Fibroblast of lung (primary cell): ENCODE measurements around the gene EEF1AKMT3.

Experiments used
- EZH2 ChIP-seq: IDR thresholded peaks from 2 replicates; pipeline ENCODE4 v1.5.1; 2012; ENCODE audit warnings: low read length, control low read depth, mild to moderate bottlenecking; ENCODE audit errors: missing control alignments
- TF ChIP-seq, protein P1 (sequence below), 2 donors: IDR thresholded peaks in 1 of 2; conservative IDR thresholded peaks in 1 of 2; 1 replicate in 1 of 2; 2 replicates in 1 of 2; pipeline ENCODE4 v1.5.1; 2011 to 2012; ENCODE audit warnings: low read length in 2 of 2, control low read depth in 1 of 2, inconsistent platforms in 1 of 2, low read depth in 1 of 2, mild to moderate bottlenecking in 1 of 2

DNA sequence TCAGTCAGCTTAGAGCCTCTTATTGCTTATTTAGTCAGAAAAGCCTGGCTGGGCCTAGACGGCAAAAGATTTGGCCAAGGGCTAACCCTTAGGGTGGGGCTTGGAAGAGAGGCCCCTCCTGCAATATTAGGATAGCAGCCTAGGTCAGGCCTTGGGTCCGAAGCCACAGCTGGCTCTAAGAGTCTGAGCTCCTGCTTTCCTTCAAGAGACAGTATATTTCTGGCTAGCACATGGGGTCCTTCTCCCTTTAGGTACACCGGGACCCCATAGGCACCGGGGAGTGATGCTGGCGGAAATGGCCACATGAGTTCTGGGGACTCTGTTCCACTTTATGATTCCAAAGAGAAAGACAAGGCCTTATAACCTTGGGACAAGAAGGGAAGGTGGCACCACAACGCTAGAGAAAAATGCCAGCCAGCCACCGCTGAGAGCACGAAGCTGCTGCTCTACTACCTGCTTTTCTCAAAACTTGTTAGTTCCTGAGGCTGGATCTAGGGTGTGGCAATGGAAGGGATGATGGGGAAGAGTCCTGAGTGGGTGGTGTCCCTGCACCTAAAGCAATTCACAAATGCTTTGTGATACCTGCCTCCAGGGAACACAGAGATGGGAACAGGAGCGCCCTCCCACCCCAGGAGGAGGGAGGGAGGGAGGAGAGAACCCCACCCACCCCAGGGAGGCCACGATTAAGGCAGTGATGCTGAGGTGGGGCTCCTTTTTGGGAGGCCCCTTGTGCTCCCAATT lies 49.2 kb downstream of the EEF1AKMT3 start:
- TF ChIP-seq, protein P1, sequence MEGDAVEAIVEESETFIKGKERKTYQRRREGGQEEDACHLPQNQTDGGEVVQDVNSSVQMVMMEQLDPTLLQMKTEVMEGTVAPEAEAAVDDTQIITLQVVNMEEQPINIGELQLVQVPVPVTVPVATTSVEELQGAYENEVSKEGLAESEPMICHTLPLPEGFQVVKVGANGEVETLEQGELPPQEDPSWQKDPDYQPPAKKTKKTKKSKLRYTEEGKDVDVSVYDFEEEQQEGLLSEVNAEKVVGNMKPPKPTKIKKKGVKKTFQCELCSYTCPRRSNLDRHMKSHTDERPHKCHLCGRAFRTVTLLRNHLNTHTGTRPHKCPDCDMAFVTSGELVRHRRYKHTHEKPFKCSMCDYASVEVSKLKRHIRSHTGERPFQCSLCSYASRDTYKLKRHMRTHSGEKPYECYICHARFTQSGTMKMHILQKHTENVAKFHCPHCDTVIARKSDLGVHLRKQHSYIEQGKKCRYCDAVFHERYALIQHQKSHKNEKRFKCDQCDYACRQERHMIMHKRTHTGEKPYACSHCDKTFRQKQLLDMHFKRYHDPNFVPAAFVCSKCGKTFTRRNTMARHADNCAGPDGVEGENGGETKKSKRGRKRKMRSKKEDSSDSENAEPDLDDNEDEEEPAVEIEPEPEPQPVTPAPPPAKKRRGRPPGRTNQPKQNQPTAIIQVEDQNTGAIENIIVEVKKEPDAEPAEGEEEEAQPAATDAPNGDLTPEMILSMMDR (conservative IDR thresholded peaks at IDR 0.05 in 1 of 2, IDR thresholded peaks at IDR 0.05 in 1 of 2; ENCODE audit: low read depth in 1 of 2, low read length in 2 of 2) = no peak
- TF ChIP-seq EZH2 = no peak
